Measurements from ENCODE around the gene TLE3. TPM values are rescaled to one million over a fixed set of nuclear protein-coding genes. Genes with fewer than 3 reads are reported as not detected.

TLE3 gene
- total RNA-seq, 1 donor from 2014 or later, result 90.1 TPM

- intact Hi-C loops (cut with DNase I), result no loop called here
- no peak for ATAC-seq
Measured at GRCh38 chr15:70025413-70026296, 72.1 kb downstream of the TLE3 start.

DNA sequence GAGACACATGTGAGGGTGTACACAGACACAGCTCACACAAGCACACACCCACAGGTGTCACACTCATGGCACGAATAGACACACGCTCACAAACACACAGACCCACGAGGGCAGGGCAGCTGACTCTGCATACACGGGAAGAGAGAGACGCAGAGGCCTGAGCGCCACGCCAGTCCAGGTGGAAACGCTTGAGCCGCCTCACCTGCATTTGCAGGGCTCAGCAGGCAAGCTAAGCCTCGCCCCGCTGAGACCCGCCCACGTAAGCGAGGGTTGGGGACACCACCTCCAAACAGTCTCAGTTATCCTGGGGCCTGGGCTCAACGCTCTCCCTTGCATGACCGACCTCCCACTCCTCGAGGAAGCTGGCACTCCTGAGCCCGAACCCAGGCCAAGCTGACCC lies 73.2 kb downstream of the TLE3 start:
- ATAC-seq (peak; percentile 8), DNase-seq (ENCODE audit: low spot score) (no peak)
- intact Hi-C loops (cut with DNase I), result no loop called here

More at GRCh38 chr15:70025413-70026296, 72.1 kb downstream of the TLE3 start:
- no peak for DNase-seq (ENCODE audit: low spot score)

DNA sequence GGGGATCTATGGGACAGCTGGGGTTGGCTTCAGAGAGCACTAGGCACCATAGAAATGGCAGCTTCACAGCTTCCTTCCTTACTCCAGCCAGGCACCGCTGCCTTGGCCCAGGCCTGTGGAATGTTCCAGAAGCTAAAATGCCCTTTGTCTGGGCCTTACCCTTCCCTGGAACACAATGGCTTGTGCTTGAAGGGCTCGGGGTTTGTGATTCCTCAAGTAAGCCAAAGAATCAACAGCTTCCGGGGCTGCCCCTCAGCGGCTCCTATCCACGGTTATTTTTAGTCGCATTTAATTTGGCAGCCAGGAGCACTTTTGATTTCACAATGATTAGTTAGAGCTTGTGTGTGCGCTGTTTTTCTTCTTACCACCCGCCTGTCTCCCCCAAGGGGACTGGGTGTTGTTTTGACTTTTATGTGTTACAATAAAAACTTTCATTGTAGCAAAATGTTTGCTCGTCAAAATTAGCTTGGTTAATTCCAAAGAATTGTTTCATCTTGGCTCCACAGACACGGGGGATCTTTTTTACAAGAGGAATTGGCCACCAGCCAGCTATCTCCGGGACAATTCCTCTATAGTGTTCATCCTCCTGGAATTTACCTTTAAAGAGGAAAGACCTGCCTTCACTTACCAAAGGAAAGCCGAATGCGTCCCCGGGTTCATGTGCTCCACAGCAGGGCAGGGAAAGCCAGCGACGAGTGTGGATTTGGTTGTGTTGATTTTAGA lies 73.8 kb downstream of the TLE3 start:
- ATAC-seq (peak; percentile 92), DNase-seq (ENCODE audit: low spot score) (peak; percentile 74)
- intact Hi-C loops (cut with DNase I), result no loop called here

- intact Hi-C loops (cut with DNase I), result no loop called here
- DNase-seq (ENCODE audit: low spot score) (no peak), ATAC-seq (peak; percentile 85)
Measured at GRCh38 chr15:70023064-70023768, 74.5 kb downstream of the TLE3 start.

- intact Hi-C loops (cut with DNase I), result no loop called here
- no peak for ATAC-seq
- DNase-seq (ENCODE audit: low spot score), result no peak
Measured at GRCh38 chr15:70020229-70020628, 77.5 kb downstream of the TLE3 start.

GRCh38 chr15:70018646-70019600 lies 78.8 kb downstream of the TLE3 start:
- DNase-seq (ENCODE audit: low spot score) (no peak), ATAC-seq (no peak)
- intact Hi-C loops (cut with DNase I), result no loop called here

GRCh38 chr15:70017801-70018200 lies 79.9 kb downstream of the TLE3 start:
- ATAC-seq (no peak), DNase-seq (ENCODE audit: low spot score) (no peak)
- intact Hi-C loops (cut with DNase I), result no loop called here

- intact Hi-C loops (cut with DNase I), result no loop called here
- DNase-seq (ENCODE audit: low spot score) (no peak), ATAC-seq (no peak)
Measured at GRCh38 chr15:70017025-70017424, 80.7 kb downstream of the TLE3 start.

- DNase-seq (ENCODE audit: low spot score), result no peak
- intact Hi-C loops (cut with DNase I), result no loop called here
- no peak for ATAC-seq
Measured at GRCh38 chr15:70016511-70016994, 81.2 kb downstream of the TLE3 start.

DNA sequence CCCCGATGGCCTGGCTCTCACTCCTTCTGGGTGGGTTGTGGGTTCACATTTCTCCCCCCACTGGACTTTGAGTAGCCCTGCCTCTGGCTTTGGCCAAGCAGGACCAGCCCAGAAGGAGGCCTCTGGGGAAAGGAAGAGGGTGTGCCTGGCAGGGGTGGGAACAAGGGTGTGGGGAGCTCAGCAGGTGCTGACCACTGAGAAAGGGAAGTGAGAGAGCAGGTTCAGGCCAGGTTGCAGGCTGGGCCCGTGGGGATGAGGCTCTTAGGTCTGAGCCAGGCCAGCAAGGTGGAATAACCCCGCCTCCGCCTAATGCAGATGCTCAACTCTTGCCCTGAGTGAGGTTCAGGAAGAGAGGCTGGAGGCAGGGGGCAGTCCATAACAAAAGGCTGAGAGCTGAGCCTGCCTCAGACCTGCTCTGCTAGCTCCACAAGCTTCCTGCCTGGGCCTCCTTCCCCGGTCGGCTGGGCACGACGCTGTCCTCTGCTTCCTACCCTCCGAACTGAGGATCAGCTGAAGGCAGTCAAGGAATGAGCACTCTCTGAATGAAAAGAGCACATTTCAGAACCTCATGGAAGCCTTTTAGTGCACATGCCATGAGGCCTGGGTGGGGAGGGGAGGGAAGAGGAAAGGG lies 82.7 kb downstream of the TLE3 start:
- intact Hi-C loops (cut with DNase I), result no loop called here
- ATAC-seq (no peak), DNase-seq (ENCODE audit: low spot score) (no peak)

DNA sequence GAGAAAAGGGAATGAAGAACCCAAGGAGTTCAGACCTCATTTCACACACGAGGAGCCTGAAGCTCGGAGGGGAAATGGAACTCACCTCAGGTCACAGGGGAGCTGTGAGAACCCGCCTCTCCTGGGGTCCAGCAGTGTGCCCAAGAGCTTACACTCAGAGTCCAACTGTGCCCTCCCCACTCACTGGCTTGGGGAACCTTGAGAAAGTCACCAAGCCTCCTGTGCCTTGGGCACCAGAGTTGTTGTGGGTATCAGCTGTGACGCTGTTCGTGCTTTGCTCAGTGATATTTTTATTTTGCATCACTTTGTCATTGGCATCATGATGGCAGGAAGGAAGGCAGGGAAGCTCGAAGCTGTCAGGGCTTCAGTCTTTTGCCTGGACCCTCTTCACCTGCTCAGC lies 83.4 kb downstream of the TLE3 start:
- intact Hi-C loops (cut with DNase I), result no loop called here
- DNase-seq (ENCODE audit: low spot score), result no peak
- no peak for ATAC-seq

GRCh38 chr15:70013656-70014313 lies 83.9 kb downstream of the TLE3 start:
- intact Hi-C loops (cut with DNase I), result no loop called here
- DNase-seq (ENCODE audit: low spot score) (no peak), ATAC-seq (no peak)

GRCh38 chr15:70012895-70013294 lies 84.8 kb downstream of the TLE3 start:
- no peak for DNase-seq (ENCODE audit: low spot score)
- ATAC-seq, result no peak
- intact Hi-C loops (cut with DNase I), result no loop called here

DNA sequence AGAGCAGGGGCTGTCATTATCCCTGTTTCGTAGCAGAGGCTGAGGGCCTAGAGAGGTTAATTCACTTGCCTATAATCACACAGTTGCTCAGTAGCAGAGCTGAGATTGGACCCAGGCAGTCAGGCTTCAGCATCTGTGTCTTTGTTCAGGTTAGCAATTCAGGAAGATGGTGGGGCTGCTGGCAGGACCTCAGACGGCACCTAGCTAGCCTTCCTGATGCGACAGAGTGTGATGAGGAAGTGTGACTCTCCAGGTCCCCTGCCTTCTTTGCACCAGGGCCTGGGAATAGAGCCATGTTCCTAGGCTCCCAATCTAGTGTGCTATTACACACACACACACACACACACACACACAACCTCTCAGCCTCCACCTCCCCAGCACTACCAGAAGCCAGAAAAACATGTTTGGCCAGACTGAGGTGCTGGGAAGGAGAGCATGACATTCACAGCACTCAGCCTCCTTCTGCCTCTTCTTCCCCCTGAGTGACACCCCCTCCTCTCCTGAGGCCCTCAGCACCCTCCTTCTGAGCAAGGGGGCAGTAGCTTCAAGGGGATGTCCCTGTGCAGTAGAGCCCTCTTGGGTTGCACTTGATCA lies 88.9 kb downstream of the TLE3 start:
- intact Hi-C loops (cut with DNase I), result no loop called here
- DNase-seq (ENCODE audit: low spot score) (no peak), ATAC-seq (no peak)

- intact Hi-C loops (cut with DNase I), result no loop called here
- DNase-seq (ENCODE audit: low spot score) (no peak), ATAC-seq (no peak)
Measured at GRCh38 chr15:70006259-70007147, 91.2 kb downstream of the TLE3 start.

DNA sequence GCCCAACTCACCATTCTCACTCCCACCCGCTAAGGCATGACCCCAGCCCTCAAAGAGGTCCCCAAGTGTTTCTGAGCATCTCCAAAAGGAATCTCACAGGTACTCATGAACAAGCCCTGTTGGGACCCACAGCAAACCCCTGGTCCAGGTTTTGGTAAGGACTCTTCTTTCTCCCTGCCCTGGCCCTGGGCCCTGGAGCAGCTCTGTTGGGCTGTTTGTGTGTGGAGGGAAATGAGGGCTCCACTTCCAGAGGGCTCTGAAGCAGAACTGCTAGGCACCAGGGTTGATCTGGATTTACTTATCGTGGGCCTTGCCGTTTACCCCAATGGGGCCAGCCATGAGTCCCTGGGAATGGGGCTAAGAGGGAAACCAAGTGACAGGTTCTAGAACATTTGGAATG lies 92.9 kb downstream of the TLE3 start:
- intact Hi-C loops (cut with DNase I), result no loop called here
- DNase-seq (ENCODE audit: low spot score), result no peak
- no peak for ATAC-seq

Measured in sciatic nerve (tissue), 2 donors.